ENCODE results near the gene CRYBB3.

CRYBB3 gene

DNA sequence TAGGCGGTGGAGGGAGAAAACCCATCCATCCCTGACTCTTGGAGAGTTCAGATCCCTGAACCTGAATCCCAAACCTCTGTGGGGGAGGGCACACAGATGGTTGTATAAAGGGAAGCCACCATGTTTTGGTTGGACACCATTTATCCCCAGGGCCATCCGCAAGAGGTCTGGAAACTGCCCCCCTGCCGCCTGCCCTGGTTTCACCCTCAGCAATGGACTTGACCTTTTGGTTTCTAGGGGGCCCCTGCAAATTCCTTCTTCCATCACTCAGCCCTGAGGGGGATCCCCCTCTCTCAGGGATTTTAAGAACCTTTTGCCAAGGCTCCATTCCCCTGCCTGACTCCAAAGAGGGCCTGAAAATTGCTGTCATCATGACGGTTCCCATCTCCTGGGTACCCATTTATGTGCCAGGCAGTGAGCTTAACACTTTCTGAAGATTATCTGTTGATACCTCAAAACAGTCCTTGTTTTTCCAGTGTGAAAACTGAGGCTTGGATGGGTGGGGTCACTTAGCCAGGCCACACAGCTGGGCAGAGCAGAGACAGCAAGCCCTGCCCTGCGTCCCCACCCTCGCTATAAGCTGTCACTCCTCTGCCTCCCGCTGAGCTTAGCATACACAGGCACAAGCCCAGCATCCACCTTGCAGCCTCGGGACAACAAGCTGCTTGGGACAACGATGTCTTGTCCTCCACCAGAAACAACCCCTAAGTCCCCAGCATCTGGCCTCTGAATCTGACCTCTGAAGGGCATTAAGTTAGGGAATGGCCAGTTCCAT lies 33.2 kb upstream of the CRYBB3 start:
- Histone ChIP-seq H3K36me3 (ENCODE audit: control insufficient read depth, insufficient read depth, low read length, severe bottlenecking) (no peaks in the 10 kb centered on the region), H3K9me3 (ENCODE audit: control insufficient read depth, low read length) (no peaks in the 10 kb centered on the region), H3K4me3 (ENCODE audit: low read length) (no peak overlapping the region), H3K27me3 (replicated peaks; ENCODE audit: control insufficient read depth, insufficient read depth, low read length) (no peaks in the 10 kb centered on the region), H3K4me1 (ENCODE audit: control insufficient read depth, insufficient read depth, low read length) (peaks cover 6% of the 10 kb centered on the region), H3K9ac (ENCODE audit: low read length) (no peak overlapping the region)
- DNase-seq (ENCODE audit: low read depth), result no peak

DNA sequence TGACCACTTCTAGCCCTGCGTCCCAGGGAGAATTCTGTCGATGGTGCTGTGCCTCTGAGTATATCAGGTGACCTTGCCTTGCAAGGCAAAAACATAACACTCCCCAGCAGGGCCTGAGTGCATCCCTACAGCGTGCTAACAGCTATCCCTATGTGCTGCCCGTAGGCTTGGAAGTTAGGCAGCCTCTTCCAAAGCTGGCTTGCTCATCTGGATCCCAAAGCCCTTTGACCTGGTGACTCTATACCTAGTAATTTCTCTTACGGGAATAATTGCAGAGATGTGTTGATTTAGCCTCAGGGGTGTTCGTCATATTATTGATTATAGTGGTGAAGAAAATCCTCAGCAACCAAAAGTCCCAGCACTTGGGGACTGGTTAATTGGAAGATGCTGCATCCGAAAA lies 32.6 kb upstream of the CRYBB3 start:
- H3K4me3 ChIP-seq (ENCODE audit: low read length), result no peak overlapping the region
- H3K27me3 ChIP-seq (replicated peaks; ENCODE audit: control insufficient read depth, insufficient read depth, low read length), result no peaks in the 10 kb centered on the region
- no peaks in the 10 kb centered on the region for H3K36me3 ChIP-seq (ENCODE audit: control insufficient read depth, insufficient read depth, low read length, severe bottlenecking)
- no peaks in the 10 kb centered on the region for H3K9me3 ChIP-seq (ENCODE audit: control insufficient read depth, low read length)
- DNase-seq (ENCODE audit: low read depth), result no peak
- peaks cover 6% of the 10 kb centered on the region for H3K4me1 ChIP-seq (ENCODE audit: control insufficient read depth, insufficient read depth, low read length)
- no peak overlapping the region for H3K9ac ChIP-seq (ENCODE audit: low read length)

- Histone ChIP-seq H3K36me3 (ENCODE audit: control insufficient read depth, insufficient read depth, low read length, severe bottlenecking) (no peaks in the 10 kb centered on the region), H3K4me1 (ENCODE audit: control insufficient read depth, insufficient read depth, low read length) (peaks cover 3% of the 10 kb centered on the region), H3K9ac (ENCODE audit: low read length) (no peak overlapping the region), H3K27me3 (replicated peaks; ENCODE audit: control insufficient read depth, insufficient read depth, low read length) (no peaks in the 10 kb centered on the region), H3K9me3 (ENCODE audit: control insufficient read depth, low read length) (no peaks in the 10 kb centered on the region), H3K4me3 (ENCODE audit: low read length) (no peak overlapping the region)
- DNase-seq (ENCODE audit: low read depth), result no peak
Observed at GRCh38 chr22:25167834-25168601, 31.6 kb upstream of the CRYBB3 start.

- Histone ChIP-seq H3K9ac (ENCODE audit: low read length) (no peak overlapping the region), H3K36me3 (ENCODE audit: control insufficient read depth, insufficient read depth, low read length, severe bottlenecking) (peaks cover 3% of the 10 kb centered on the region), H3K9me3 (ENCODE audit: control insufficient read depth, low read length) (no peaks in the 10 kb centered on the region), H3K4me1 (ENCODE audit: control insufficient read depth, insufficient read depth, low read length) (peaks cover 3% of the 10 kb centered on the region), H3K27me3 (replicated peaks; ENCODE audit: control insufficient read depth, insufficient read depth, low read length) (no peaks in the 10 kb centered on the region), H3K4me3 (ENCODE audit: low read length) (no peak overlapping the region)
- no peak for DNase-seq (ENCODE audit: low read depth)
Observed at GRCh38 chr22:25169278-25170031, 30.2 kb upstream of the CRYBB3 start.

- no peaks in the 10 kb centered on the region for H3K4me1 ChIP-seq (ENCODE audit: control insufficient read depth, insufficient read depth, low read length)
- H3K36me3 ChIP-seq (ENCODE audit: control insufficient read depth, insufficient read depth, low read length, severe bottlenecking), result peaks cover 8% of the 10 kb centered on the region
- H3K4me3 ChIP-seq (ENCODE audit: low read length), result no peak overlapping the region
- no peaks in the 10 kb centered on the region for H3K27me3 ChIP-seq (replicated peaks; ENCODE audit: control insufficient read depth, insufficient read depth, low read length)
- no peak overlapping the region for H3K9ac ChIP-seq (ENCODE audit: low read length)
- H3K9me3 ChIP-seq (ENCODE audit: control insufficient read depth, low read length), result no peaks in the 10 kb centered on the region
- DNase-seq (ENCODE audit: low read depth), result no peak
Observed at GRCh38 chr22:25170426-25170980, 29.2 kb upstream of the CRYBB3 start.

- H3K27me3 ChIP-seq (replicated peaks; ENCODE audit: control insufficient read depth, insufficient read depth, low read length), result no peaks in the 10 kb centered on the region
- H3K4me3 ChIP-seq (ENCODE audit: low read length), result no peak overlapping the region
- DNase-seq (ENCODE audit: low read depth), result no peak
- H3K9ac ChIP-seq (ENCODE audit: low read length), result no peak overlapping the region
- peaks cover 8% of the 10 kb centered on the region for H3K36me3 ChIP-seq (ENCODE audit: control insufficient read depth, insufficient read depth, low read length, severe bottlenecking)
- H3K4me1 ChIP-seq (ENCODE audit: control insufficient read depth, insufficient read depth, low read length), result no peaks in the 10 kb centered on the region
- H3K9me3 ChIP-seq (ENCODE audit: control insufficient read depth, low read length), result no peaks in the 10 kb centered on the region
Observed at GRCh38 chr22:25172153-25172552, 27.5 kb upstream of the CRYBB3 start.

GRCh38 chr22:25174156-25174887 lies 25.3 kb upstream of the CRYBB3 start:
- DNase-seq (ENCODE audit: low read depth), result no peak
- no peak overlapping the region for H3K4me3 ChIP-seq (ENCODE audit: low read length)

DNA sequence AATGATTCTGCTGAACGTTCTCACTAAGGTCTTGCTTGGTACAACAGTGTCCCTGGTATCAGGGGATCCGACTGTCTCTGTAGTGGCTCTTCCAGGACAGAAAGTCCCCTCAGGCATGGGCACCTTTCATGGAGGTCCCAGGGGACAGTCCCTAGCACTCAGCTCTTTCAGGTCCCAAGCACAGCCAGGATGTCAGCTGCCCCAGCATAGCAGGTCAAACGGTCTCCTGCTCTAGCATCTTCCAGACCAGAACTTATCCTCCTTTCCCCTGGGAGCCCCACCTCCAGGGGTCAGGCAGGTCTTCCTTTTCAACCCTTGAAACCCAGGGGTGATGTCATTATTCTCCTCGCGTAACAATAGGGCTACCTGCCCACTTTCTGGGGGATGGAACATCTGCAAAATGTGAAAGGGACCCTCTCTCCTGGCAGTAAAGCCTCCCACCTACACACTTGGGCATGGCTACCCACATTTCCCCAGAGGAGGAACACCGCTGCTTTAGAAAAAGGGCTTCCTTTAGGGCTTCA lies 24.7 kb upstream of the CRYBB3 start:
- no peaks in the 10 kb centered on the region for H3K27me3 ChIP-seq (replicated peaks; ENCODE audit: control insufficient read depth, insufficient read depth, low read length)
- no peak for DNase-seq (ENCODE audit: low read depth)
- H3K9ac ChIP-seq (ENCODE audit: low read length), result no peak overlapping the region
- peaks cover 8% of the 10 kb centered on the region for H3K36me3 ChIP-seq (ENCODE audit: control insufficient read depth, insufficient read depth, low read length, severe bottlenecking)
- no peaks in the 10 kb centered on the region for H3K4me1 ChIP-seq (ENCODE audit: control insufficient read depth, insufficient read depth, low read length)
- peaks cover 9% of the 10 kb centered on the region for H3K9me3 ChIP-seq (ENCODE audit: control insufficient read depth, low read length)
- no peak overlapping the region for H3K4me3 ChIP-seq (ENCODE audit: low read length)

More at GRCh38 chr22:25174156-25174887, 25.3 kb upstream of the CRYBB3 start:
- Histone ChIP-seq H3K9ac (ENCODE audit: low read length) (no peak overlapping the region), H3K36me3 (ENCODE audit: control insufficient read depth, insufficient read depth, low read length, severe bottlenecking) (peaks cover 8% of the 10 kb centered on the region), H3K9me3 (ENCODE audit: control insufficient read depth, low read length) (peaks cover 2% of the 10 kb centered on the region), H3K27me3 (replicated peaks; ENCODE audit: control insufficient read depth, insufficient read depth, low read length) (no peaks in the 10 kb centered on the region), H3K4me1 (ENCODE audit: control insufficient read depth, insufficient read depth, low read length) (no peaks in the 10 kb centered on the region)

DNA sequence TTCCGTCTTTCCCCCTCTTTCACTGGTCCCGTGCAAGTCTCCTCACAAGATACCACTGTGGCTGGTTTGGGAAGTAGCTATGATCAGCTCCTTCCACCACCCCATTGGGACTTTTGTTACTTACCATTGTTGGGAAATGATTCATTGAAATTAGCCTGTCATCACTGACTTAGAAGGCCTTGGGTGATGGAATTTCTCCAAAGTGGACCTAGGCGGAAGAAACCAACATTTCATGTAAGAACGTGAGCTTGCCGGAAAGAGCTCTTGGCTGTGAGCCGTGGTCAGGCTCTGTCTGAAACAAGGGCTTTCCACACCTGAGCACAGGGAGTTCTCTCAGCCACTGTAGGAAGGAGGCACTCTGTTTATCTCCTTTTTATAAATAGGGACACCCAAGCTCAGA lies 23.5 kb upstream of the CRYBB3 start:
- peaks cover 8% of the 10 kb centered on the region for H3K36me3 ChIP-seq (ENCODE audit: control insufficient read depth, insufficient read depth, low read length, severe bottlenecking)

DNA sequence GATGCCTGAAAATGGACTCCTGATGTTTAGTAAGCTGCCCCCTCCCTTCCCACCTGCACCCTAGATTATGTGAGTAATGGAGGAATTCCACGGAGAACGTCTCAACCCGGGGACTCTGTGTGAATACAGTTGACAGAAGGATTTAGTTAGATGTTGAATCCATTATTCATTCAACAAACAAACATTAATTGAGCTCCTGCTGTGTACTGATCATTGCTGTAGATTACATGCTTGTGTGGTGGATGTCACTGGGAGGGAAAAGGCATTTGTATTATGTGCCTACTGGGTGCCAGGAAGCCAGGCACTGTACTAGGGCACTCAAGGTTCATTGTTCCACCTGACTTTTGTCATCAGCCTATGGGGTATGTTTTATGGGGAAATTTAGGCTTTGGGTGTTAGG lies 22.9 kb upstream of the CRYBB3 start:
- H3K27me3 ChIP-seq (replicated peaks; ENCODE audit: control insufficient read depth, insufficient read depth, low read length), result no peaks in the 10 kb centered on the region
- no peak for DNase-seq (ENCODE audit: low read depth)
- H3K4me3 ChIP-seq (ENCODE audit: low read length), result no peak overlapping the region
- H3K9me3 ChIP-seq (ENCODE audit: control insufficient read depth, low read length), result peaks cover 16% of the 10 kb centered on the region
- no peak overlapping the region for H3K9ac ChIP-seq (ENCODE audit: low read length)
- H3K36me3 ChIP-seq (ENCODE audit: control insufficient read depth, insufficient read depth, low read length, severe bottlenecking), result peaks cover 8% of the 10 kb centered on the region
- no peaks in the 10 kb centered on the region for H3K4me1 ChIP-seq (ENCODE audit: control insufficient read depth, insufficient read depth, low read length)

More for the DNA sequence above, 23.5 kb upstream of the CRYBB3 start:
- Histone ChIP-seq H3K27me3 (replicated peaks; ENCODE audit: control insufficient read depth, insufficient read depth, low read length) (no peaks in the 10 kb centered on the region), H3K4me3 (ENCODE audit: low read length) (no peak overlapping the region), H3K4me1 (ENCODE audit: control insufficient read depth, insufficient read depth, low read length) (no peaks in the 10 kb centered on the region), H3K9ac (ENCODE audit: low read length) (no peak overlapping the region), H3K9me3 (ENCODE audit: control insufficient read depth, low read length) (peaks cover 16% of the 10 kb centered on the region)
- no peak for DNase-seq (ENCODE audit: low read depth)
